GM06990 (cell line): ENCODE measurements around the gene TMEM187.

Experiments
- DNase-seq: peaks from one replicate; pipeline ENCODE4 v3.0.0-alpha.2; 2011; ENCODE audit not compliant: insufficient read length; ENCODE audit errors: extremely low read depth
- H3K27me3 ChIP-seq: replicated peaks from 2 replicates; pipeline ENCODE4 v1.6.0; 2011; ENCODE audit warnings: low read length; ENCODE audit not compliant: control insufficient read depth, insufficient read depth
- H3K36me3 ChIP-seq: 2 replicates; pipeline ENCODE4 v1.5.1; 2011; ENCODE audit warnings: low read length; ENCODE audit not compliant: control insufficient read depth, insufficient read depth
- H3K4me3 ChIP-seq: replicated peaks from 2 replicates; pipeline ENCODE4 v1.5.1; 2011; ENCODE audit warnings: low read depth, mild to moderate bottlenecking, control low read depth, low read length
- CTCF ChIP-seq: IDR thresholded peaks from 2 replicates; pipeline ENCODE4 v1.5.1; 2011; ENCODE audit warnings: low read length, control low read depth, mild to moderate bottlenecking, inconsistent platforms; ENCODE audit not compliant: insufficient read depth, poor library complexity, severe bottlenecking

TMEM187 gene

DNA sequence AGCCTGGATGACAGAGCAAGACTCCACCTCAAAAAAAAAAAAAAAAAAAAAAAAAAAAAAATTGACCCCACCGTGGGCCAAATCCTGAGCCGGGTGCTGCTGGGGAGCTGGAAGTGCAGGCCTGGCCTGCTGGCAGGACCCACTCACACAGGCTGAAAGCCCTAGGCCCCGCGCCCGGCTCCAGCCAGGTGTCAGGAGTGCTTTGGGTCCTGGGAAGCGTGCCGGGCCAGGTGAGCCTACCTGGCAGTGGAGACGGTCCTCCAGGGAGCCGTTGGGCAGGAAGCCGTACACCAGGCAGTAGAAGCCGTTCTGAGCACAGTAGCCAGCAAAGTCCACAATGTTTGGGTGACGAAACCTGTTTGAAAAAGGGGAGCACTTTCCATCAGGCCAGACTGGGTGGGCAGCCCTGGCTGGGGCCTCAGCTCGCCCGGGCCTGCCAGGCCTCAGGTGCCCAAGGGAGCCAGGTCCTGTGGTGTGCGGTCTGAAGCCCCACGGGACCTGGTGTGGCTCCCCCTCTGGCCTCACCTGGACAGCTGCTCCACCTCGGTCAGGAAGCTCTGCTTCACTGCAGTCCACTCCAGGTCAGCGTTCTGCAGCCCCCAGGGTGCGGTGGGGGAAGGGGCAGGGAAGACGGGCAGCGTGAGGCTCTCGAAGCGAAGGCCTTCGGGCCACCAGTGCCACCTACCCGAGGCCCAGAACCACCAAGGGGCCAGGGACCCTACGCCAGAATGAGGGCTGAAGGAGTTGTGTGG, 45.4 kb downstream of the TMEM187 start:
- no peak for DNase-seq
- TF ChIP-seq CTCF: no peak
- peak overlapping the region; percentile 74 for H3K4me3 ChIP-seq

DNA sequence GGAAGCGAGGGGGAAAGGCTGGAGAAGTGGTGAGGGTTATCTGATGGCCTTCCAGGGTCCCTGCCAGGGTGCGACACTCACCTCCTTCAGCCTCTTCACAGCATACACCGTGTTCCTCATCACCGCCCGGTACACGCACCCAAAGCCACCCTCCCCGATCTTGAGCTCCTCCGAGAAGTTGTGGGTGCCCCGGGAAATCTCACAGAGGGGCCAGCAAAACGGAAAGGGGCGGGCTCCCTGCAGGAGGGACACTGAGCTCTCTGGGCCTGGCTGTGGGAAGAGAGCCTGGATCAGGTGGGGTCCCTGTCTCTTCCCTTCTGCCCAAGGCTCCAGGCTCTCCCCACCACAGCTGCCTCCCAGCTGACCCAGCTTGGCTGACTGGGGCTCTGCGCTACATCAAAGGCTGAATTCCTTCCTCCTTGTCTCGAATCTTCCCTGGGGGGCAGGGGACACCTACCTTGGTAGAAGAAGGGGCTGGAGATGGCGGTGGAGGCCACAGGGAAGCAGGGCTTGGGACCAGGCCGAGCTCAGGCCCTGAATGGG, 46.0 kb downstream of the TMEM187 start:
- DNase-seq: no peak
- Histone ChIP-seq H3K27me3 (no peaks in the 10 kb centered on the region), H3K4me3 (peak overlapping the region; percentile 74), H3K36me3 (peaks cover 9% of the 10 kb centered on the region)
- no peak for TF ChIP-seq CTCF

More for the DNA sequence above, 45.4 kb downstream of the TMEM187 start:
- Histone ChIP-seq H3K27me3 (no peaks in the 10 kb centered on the region), H3K36me3 (peaks cover 10% of the 10 kb centered on the region)

DNA sequence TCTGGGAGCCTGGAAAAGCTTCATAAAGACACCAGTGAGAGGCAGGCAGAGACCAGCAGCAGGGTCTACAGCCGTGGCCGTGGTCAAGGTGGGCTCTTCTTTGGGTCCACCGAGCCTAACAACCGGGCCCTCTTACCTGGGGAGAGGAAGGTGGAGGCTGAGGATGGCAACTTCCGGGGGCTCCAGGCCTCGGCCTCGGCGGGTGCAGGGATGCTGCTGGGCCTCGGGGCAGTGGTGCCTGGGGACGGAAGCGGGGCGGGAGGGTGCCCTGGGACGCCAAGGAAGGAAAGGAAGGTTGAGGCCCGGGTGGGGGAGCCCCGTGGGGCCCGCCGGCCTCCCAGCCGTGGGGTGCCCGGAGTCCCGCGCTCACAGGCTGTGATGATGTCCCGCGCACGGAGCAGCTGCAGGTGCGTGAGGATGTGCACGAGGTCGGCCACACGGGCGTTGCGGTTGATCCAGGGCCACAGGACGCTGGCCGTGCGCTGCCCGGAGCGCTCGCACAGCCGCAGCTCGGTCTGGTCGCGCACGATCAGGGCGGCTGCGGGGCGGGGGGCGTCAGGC, 46.6 kb downstream of the TMEM187 start:
- DNase-seq: peak; percentile 43
- H3K4me3 ChIP-seq: peak overlapping the region; percentile 74

DNA sequence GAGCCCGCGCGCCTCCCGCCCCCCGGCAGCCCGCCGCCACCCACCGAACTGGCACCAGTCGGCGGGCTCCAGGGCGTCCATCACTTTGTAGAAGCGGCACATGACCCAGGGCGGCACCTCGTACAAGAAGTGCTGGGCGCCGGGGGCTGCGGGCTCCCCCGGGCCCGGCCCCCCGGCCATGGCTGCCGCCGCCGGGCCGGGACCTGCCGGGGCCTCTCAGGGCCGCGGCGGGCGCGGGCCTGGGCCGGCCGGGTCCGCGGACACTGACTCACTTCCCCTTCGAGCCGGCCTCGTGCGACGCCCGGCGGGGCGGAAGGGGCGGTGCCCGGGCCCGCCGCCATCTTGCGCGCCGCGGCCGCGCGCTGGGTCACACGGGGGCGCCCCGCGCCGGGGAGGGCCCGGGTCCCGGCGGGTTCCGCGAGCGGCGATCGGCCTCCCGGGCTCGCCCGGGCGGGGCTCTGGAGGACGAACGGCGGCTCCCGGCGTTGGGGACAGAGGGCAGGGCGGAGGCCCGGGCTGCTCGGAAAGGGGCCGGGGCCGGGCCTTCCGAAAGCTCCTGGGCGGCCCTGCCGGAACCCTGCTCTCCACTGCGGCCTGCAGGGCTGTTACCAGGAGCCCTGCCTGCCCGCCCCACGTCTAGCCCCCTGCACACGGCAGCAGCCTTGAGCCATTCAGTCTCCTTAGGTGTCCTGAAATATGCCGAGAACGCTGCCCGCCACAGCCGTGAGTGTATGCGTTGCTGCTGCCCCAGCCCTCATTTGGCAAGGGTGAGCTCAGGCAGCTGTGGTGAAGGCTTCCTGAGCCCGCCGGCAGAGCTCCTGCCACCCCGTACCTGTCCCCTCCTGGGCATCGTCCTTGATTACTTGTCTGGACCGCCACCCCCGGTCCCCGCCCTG, 47.3 kb downstream of the TMEM187 start, which contains the start of gene IRAK1:
TSS of gene IRAK1 (minus strand) at position 270 of the 896 bp plus-strand sequence. CDS start at position 180, 90 bp downstream.
- no peaks in the 10 kb centered on the region for H3K27me3 ChIP-seq
- TF ChIP-seq CTCF: no peak
- H3K36me3 ChIP-seq: peaks cover 9% of the 10 kb centered on the region
- peak within 1 kb of the TSS; percentile 74 for H3K4me3 ChIP-seq
- peak; percentile 73 for DNase-seq

More for the DNA sequence above, 46.6 kb downstream of the TMEM187 start:
- Histone ChIP-seq H3K27me3 (no peaks in the 10 kb centered on the region), H3K36me3 (peaks cover 9% of the 10 kb centered on the region)
- TF ChIP-seq CTCF: no peak

DNA sequence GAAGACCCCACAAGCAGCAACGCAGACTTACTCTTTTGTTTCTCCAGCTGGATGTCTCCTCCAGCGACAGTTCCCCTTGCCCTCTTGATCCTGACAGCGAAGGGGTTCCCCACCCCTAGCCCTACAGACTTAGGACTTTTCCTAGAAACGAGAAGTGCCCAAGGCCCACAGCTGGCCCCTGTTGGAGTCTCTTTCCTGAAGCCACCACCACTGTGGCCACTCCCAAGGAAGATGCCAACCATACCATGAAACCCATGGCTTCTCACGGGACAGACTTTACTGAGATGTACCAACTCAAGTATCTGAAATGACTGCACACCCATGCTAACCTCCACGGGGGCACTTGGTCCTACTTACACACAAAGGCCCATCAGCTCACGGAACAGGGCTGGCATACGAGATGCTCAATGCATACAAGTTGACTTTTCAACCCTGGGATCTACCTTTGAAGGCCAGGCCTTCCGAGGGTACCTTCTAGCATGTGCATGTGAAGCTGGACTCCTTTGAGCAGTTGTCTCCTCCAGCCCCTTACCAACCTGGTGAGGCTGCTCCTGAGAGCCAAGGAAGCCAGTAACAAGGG, 48.1 kb downstream of the TMEM187 start:
- peak overlapping the region; percentile 69 for H3K4me3 ChIP-seq
- DNase-seq: no peak
- no peaks in the 10 kb centered on the region for H3K27me3 ChIP-seq
- peaks cover 9% of the 10 kb centered on the region for H3K36me3 ChIP-seq
- no peak for TF ChIP-seq CTCF
